GM23338 (cell line): ENCODE measurements around the gene CCDC63.

Source experiments
- CREB1 ChIP-seq: fragments of 250-450 bp; sonication (Bioruptor Pico); IDR thresholded peaks from 2 replicates; pipeline ENCODE4 v1.5.0; 2020; ENCODE audit warnings: low read depth, mild to moderate bottlenecking, moderate library complexity
- EZH2 ChIP-seq: fragments of 200-600 bp; sonication (generic); IDR thresholded peaks from one replicate; pipeline ENCODE4 v1.8.0; 2017; ENCODE audit warnings: antibody characterized with exemption, mild to moderate bottlenecking, low read depth; ENCODE audit not compliant: unreplicated experiment
- EZH2phosphoT487 ChIP-seq: fragments of 200-600 bp; sonication (generic); IDR thresholded peaks from one replicate; pipeline ENCODE4 v1.8.1; 2018; ENCODE audit warnings: antibody characterized with exemption; ENCODE audit not compliant: unreplicated experiment
- JUNB ChIP-seq: IDR thresholded peaks from one replicate; pipeline ENCODE4 v1.6.1; 2016; ENCODE audit warnings: antibody characterized with exemption; ENCODE audit not compliant: unreplicated experiment
- NANOG ChIP-seq: IDR thresholded peaks from 2 replicates; pipeline ENCODE4 v1.6.1; 2016; ENCODE audit warnings: antibody characterized with exemption, borderline replicate concordance
- POLR2AphosphoS5 ChIP-seq: IDR thresholded peaks from 2 replicates; pipeline ENCODE4 v1.6.1; 2016; ENCODE audit warnings: antibody characterized with exemption, low read depth
- STAT1 ChIP-seq: IDR thresholded peaks from one replicate; pipeline ENCODE4 v1.6.1; 2016; ENCODE audit warnings: antibody characterized with exemption; ENCODE audit not compliant: unreplicated experiment
- ZNF114 ChIP-seq: fragments of 250-450 bp; sonication (Bioruptor Pico); IDR thresholded peaks from 2 replicates; pipeline ENCODE4 v1.5.0; 2020; ENCODE audit warnings: mild to moderate bottlenecking, moderate library complexity
- ZNF331 ChIP-seq: fragments of 250-450 bp; sonication (Bioruptor Pico); IDR thresholded peaks from 2 replicates; pipeline ENCODE4 v1.5.0; 2020; ENCODE audit warnings: low read depth, mild to moderate bottlenecking, moderate library complexity
- TF ChIP-seq, protein P1 (sequence below), 2 experiments: fragments of 200-600 bp in 1 of 2; sonication (generic) in 1 of 2; conservative IDR thresholded peaks; 2 replicates each; pipeline versions ENCODE4 v1.5.1 to v1.6.1; 2016 to 2017; ENCODE audit warnings: antibody characterized with exemption in 2 of 2, low read depth in 2 of 2, mild to moderate bottlenecking in 2 of 2, moderate library complexity in 1 of 2
- TF ChIP-seq, protein P2 (sequence below): IDR thresholded peaks from one replicate; pipeline ENCODE4 v1.6.1; 2018; ENCODE audit warnings: antibody characterized with exemption; ENCODE audit not compliant: unreplicated experiment
- TF ChIP-seq, protein P3 (sequence below): IDR thresholded peaks from 2 replicates; pipeline ENCODE4 v1.6.1; 2016; ENCODE audit warnings: antibody characterized with exemption
- TF ChIP-seq, protein P4 (sequence below): fragments of 250-450 bp; sonication (Bioruptor Pico); IDR thresholded peaks from 2 replicates; pipeline ENCODE4 v1.5.0; 2020; ENCODE audit warnings: mild to moderate bottlenecking, moderate library complexity

DNA sequence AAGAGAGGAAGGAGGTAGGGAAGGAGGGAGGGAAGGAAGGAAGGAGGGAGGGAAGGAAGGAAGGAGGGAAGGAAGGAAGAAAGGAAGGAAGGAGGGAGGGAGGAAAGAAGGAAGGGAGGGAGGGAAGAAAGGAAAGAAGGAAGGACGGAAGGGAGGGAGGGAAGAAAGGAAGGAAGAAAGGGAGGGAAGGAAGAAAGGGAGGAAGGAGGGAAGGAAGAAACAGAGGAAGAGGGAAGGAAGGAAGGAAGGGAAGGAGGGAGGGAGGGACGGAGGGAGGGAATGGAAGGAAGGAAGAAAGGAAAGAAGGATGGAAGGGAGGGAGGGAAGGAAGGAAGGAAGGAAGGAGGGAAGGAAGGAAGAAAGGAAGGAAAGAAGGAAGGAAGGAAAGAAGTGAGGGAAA, 22.4 kb upstream of the CCDC63 start:
- TF ChIP-seq EZH2 (no peak), POLR2AphosphoS5 (no peak), CREB1 (no peak), JUNB (no peak), EZH2phosphoT487 (no peak), NANOG (no peak), ZNF114 (CRISPR knock-in tag) (no peak), STAT1 (no peak), ZNF331 (no peak)
- TF ChIP-seq, protein P1, sequence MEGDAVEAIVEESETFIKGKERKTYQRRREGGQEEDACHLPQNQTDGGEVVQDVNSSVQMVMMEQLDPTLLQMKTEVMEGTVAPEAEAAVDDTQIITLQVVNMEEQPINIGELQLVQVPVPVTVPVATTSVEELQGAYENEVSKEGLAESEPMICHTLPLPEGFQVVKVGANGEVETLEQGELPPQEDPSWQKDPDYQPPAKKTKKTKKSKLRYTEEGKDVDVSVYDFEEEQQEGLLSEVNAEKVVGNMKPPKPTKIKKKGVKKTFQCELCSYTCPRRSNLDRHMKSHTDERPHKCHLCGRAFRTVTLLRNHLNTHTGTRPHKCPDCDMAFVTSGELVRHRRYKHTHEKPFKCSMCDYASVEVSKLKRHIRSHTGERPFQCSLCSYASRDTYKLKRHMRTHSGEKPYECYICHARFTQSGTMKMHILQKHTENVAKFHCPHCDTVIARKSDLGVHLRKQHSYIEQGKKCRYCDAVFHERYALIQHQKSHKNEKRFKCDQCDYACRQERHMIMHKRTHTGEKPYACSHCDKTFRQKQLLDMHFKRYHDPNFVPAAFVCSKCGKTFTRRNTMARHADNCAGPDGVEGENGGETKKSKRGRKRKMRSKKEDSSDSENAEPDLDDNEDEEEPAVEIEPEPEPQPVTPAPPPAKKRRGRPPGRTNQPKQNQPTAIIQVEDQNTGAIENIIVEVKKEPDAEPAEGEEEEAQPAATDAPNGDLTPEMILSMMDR (conservative IDR thresholded peaks at IDR 0.05; ENCODE audit: low read depth in 2 of 2), result no peak
- TF ChIP-seq, protein P2, sequence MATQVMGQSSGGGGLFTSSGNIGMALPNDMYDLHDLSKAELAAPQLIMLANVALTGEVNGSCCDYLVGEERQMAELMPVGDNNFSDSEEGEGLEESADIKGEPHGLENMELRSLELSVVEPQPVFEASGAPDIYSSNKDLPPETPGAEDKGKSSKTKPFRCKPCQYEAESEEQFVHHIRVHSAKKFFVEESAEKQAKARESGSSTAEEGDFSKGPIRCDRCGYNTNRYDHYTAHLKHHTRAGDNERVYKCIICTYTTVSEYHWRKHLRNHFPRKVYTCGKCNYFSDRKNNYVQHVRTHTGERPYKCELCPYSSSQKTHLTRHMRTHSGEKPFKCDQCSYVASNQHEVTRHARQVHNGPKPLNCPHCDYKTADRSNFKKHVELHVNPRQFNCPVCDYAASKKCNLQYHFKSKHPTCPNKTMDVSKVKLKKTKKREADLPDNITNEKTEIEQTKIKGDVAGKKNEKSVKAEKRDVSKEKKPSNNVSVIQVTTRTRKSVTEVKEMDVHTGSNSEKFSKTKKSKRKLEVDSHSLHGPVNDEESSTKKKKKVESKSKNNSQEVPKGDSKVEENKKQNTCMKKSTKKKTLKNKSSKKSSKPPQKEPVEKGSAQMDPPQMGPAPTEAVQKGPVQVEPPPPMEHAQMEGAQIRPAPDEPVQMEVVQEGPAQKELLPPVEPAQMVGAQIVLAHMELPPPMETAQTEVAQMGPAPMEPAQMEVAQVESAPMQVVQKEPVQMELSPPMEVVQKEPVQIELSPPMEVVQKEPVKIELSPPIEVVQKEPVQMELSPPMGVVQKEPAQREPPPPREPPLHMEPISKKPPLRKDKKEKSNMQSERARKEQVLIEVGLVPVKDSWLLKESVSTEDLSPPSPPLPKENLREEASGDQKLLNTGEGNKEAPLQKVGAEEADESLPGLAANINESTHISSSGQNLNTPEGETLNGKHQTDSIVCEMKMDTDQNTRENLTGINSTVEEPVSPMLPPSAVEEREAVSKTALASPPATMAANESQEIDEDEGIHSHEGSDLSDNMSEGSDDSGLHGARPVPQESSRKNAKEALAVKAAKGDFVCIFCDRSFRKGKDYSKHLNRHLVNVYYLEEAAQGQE, result no peak
- TF ChIP-seq, protein P3, sequence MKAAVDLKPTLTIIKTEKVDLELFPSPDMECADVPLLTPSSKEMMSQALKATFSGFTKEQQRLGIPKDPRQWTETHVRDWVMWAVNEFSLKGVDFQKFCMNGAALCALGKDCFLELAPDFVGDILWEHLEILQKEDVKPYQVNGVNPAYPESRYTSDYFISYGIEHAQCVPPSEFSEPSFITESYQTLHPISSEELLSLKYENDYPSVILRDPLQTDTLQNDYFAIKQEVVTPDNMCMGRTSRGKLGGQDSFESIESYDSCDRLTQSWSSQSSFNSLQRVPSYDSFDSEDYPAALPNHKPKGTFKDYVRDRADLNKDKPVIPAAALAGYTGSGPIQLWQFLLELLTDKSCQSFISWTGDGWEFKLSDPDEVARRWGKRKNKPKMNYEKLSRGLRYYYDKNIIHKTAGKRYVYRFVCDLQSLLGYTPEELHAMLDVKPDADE, result no peak
- TF ChIP-seq, protein P4, sequence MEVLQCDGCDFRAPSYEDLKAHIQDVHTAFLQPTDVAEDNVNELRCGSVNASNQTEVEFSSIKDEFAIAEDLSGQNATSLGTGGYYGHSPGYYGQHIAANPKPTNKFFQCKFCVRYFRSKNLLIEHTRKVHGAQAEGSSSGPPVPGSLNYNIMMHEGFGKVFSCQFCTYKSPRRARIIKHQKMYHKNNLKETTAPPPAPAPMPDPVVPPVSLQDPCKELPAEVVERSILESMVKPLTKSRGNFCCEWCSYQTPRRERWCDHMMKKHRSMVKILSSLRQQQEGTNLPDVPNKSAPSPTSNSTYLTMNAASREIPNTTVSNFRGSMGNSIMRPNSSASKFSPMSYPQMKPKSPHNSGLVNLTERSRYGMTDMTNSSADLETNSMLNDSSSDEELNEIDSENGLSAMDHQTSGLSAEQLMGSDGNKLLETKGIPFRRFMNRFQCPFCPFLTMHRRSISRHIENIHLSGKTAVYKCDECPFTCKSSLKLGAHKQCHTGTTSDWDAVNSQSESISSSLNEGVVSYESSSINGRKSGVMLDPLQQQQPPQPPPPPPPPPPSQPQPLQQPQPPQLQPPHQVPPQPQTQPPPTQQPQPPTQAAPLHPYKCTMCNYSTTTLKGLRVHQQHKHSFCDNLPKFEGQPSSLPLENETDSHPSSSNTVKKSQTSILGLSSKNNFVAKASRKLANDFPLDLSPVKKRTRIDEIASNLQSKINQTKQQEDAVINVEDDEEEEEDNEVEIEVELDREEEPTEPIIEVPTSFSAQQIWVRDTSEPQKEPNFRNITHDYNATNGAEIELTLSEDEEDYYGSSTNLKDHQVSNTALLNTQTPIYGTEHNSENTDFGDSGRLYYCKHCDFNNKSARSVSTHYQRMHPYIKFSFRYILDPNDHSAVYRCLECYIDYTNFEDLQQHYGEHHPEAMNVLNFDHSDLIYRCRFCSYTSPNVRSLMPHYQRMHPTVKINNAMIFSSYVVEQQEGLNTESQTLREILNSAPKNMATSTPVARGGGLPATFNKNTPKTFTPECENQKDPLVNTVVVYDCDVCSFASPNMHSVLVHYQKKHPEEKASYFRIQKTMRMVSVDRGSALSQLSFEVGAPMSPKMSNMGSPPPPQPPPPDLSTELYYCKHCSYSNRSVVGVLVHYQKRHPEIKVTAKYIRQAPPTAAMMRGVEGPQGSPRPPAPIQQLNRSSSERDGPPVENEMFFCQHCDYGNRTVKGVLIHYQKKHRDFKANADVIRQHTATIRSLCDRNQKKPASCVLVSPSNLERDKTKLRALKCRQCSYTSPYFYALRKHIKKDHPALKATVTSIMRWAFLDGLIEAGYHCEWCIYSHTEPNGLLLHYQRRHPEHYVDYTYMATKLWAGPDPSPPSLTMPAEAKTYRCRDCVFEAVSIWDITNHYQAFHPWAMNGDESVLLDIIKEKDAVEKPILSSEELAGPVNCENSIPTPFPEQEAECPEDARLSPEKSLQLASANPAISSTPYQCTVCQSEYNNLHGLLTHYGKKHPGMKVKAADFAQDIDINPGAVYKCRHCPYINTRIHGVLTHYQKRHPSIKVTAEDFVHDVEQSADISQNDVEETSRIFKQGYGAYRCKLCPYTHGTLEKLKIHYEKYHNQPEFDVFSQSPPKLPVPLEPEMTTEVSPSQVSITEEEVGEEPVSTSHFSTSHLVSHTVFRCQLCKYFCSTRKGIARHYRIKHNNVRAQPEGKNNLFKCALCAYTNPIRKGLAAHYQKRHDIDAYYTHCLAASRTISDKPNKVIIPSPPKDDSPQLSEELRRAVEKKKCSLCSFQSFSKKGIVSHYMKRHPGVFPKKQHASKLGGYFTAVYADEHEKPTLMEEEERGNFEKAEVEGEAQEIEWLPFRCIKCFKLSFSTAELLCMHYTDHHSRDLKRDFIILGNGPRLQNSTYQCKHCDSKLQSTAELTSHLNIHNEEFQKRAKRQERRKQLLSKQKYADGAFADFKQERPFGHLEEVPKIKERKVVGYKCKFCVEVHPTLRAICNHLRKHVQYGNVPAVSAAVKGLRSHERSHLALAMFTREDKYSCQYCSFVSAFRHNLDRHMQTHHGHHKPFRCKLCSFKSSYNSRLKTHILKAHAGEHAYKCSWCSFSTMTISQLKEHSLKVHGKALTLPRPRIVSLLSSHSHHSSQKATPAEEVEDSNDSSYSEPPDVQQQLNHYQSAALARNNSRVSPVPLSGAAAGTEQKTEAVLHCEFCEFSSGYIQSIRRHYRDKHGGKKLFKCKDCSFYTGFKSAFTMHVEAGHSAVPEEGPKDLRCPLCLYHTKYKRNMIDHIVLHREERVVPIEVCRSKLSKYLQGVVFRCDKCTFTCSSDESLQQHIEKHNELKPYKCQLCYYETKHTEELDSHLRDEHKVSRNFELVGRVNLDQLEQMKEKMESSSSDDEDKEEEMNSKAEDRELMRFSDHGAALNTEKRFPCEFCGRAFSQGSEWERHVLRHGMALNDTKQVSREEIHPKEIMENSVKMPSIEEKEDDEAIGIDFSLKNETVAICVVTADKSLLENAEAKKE (CRISPR knock-in tag), result no peak
